Endothelial cell of umbilical vein (primary cell): ENCODE results near the gene JMJD7. TPM values are rescaled to one million over a fixed set of nuclear protein-coding genes. Genes with fewer than 3 reads are reported as not detected.

ENCODE experiments used
- BruUV-seq: library from RNA; stranded (reverse); fragments of 400-500 nt; replicated peaks from 2 replicates; lab custom pipeline; 2021; lab: Mats Ljungman, UMichigan
- CTCF ChIA-PET: fragments of 300-600, 350-600 bp; sonication (Branson Sonifier 250); formaldehyde crosslinking; loops from one replicate; lab custom pipeline; 2021; ENCODE audit warnings: antibody characterized with exemption, inconsistent platforms; lab: Charles Lee
- POLR2A ChIA-PET: fragments of 300-600, 350-600 bp; sonication (Branson Sonifier 250); formaldehyde crosslinking; loops from one replicate; lab custom pipeline; 2021; ENCODE audit warnings: antibody characterized with exemption, inconsistent platforms; lab: Charles Lee
- DNase-seq: peaks from one replicate; pipeline ENCODE4 v3.0.0-alpha.2; 2011; ENCODE audit warnings: low read depth, low spot score
- FAIRE-seq: peaks from 2 replicates; lab custom pipeline; 2011; peaks lifted over from hg19 to GRCh38; lab: Jason Lieb, UNC
- H2AFZ ChIP-seq: 2 replicates; pipeline ENCODE4 v1.6.0; 2012; ENCODE audit warnings: low read depth, low read length, control low read depth, inconsistent platforms
- H3K27ac ChIP-seq: 2 replicates; pipeline ENCODE4 v1.5.1; 2011; ENCODE audit warnings: low read depth, mild to moderate bottlenecking, control low read depth, low read length, moderate library complexity; ENCODE audit not compliant: insufficient read depth
- H3K27me3 ChIP-seq, 2 experiments: 2 replicates each; pipeline versions ENCODE4 v1.6.0 to v1.6.1; 2011; ENCODE audit warnings: low read length in 2 of 2, mixed read lengths in 1 of 2; ENCODE audit not compliant: control insufficient read depth in 2 of 2, insufficient read depth in 2 of 2
- H3K36me3 ChIP-seq, 2 experiments: 2 replicates in 1 of 2; 3 replicates in 1 of 2; pipeline ENCODE4 v1.5.1; 2011; ENCODE audit warnings: low read length in 2 of 2, mild to moderate bottlenecking in 1 of 2, moderate library complexity in 1 of 2; ENCODE audit not compliant: control insufficient read depth in 2 of 2, insufficient read depth in 2 of 2; ENCODE audit errors: extremely low read depth in 1 of 2
- H3K4me1 ChIP-seq: 3 replicates; pipeline ENCODE4 v1.5.1; 2011; ENCODE audit warnings: mild to moderate bottlenecking, low read length; ENCODE audit not compliant: control insufficient read depth, insufficient read depth; ENCODE audit errors: extremely low read depth
- H3K4me2 ChIP-seq: 2 replicates; pipeline ENCODE4 v1.6.1; 2011; ENCODE audit warnings: low read length, control low read depth, mixed read lengths; ENCODE audit not compliant: insufficient read depth
- H3K4me3 ChIP-seq, 3 experiments: fragments of 200-600 bp in 1 of 3; sonication (generic), shearing (Covaris generic) in 1 of 3; replicated peaks in 1 of 3; 2 replicates each; pipeline ENCODE4 v1.5.1; 2011 to 2016; ENCODE audit warnings: control low read depth in 3 of 3, low read length in 3 of 3, mild to moderate bottlenecking in 2 of 3, inconsistent platforms in 1 of 3, low read depth in 1 of 3, moderate library complexity in 1 of 3; ENCODE audit not compliant: insufficient read depth in 1 of 3
- H3K79me2 ChIP-seq: 2 replicates; pipeline ENCODE4 v1.6.0; 2012; ENCODE audit warnings: low read length, inconsistent platforms; ENCODE audit not compliant: control insufficient read depth, insufficient read depth
- H3K9ac ChIP-seq: replicated peaks from 2 replicates; pipeline ENCODE3; 2011; ENCODE audit warnings: low read length, control low read depth; ENCODE audit not compliant: insufficient read depth; ENCODE audit errors: extremely low read depth
- H3K9me1 ChIP-seq: replicated peaks from 3 replicates; pipeline ENCODE4 v1.6.0; 2011; ENCODE audit warnings: mild to moderate bottlenecking, low read length; ENCODE audit not compliant: control insufficient read depth, insufficient read depth; ENCODE audit errors: extremely low read depth
- H3K9me3 ChIP-seq: replicated peaks from 2 replicates; pipeline ENCODE4 v1.5.1; 2012; ENCODE audit warnings: low read length, inconsistent platforms; ENCODE audit not compliant: control insufficient read depth, insufficient read depth
- H4K20me1 ChIP-seq: replicated peaks from 2 replicates; pipeline ENCODE3; 2011; ENCODE audit warnings: mild to moderate bottlenecking, low read length; ENCODE audit not compliant: control insufficient read depth, insufficient read depth; ENCODE audit errors: extremely low read depth
- EZH2 ChIP-seq: IDR thresholded peaks from 2 replicates; pipeline ENCODE4 v1.6.1; 2012; ENCODE audit warnings: borderline replicate concordance, low read depth, mild to moderate bottlenecking, moderate library complexity, low read length, inconsistent platforms; ENCODE audit not compliant: severe bottlenecking
- FOS ChIP-seq: IDR thresholded peaks from 2 replicates; pipeline ENCODE4 v1.6.1; 2011; ENCODE audit warnings: mild to moderate bottlenecking, low read length, moderate library complexity, borderline replicate concordance; ENCODE audit not compliant: insufficient read depth
- GATA2 ChIP-seq: IDR thresholded peaks from 2 replicates; pipeline ENCODE4 v1.7.0; 2011; ENCODE audit warnings: low read depth, mild to moderate bottlenecking, moderate library complexity, mixed read lengths, low read length; ENCODE audit not compliant: insufficient read length, insufficient read depth
- JUN ChIP-seq: IDR thresholded peaks from 2 replicates; pipeline ENCODE4 v1.6.1; 2011; ENCODE audit warnings: borderline replicate concordance, low read depth; ENCODE audit not compliant: insufficient read length, insufficient read depth
- MYC ChIP-seq: IDR thresholded peaks from one replicate; pipeline ENCODE4 v1.6.1; 2011; ENCODE audit warnings: mild to moderate bottlenecking, low read depth, low read length
- POLR2A ChIP-seq: IDR thresholded peaks from 2 replicates; pipeline ENCODE4 v1.6.1; 2012; ENCODE audit warnings: low read depth, mild to moderate bottlenecking, control low read depth, low read length
- POLR2AphosphoS5 ChIP-seq: IDR thresholded peaks from 2 replicates; pipeline ENCODE4 v1.6.1; 2012; ENCODE audit warnings: low read depth, mild to moderate bottlenecking, control low read depth, low read length, moderate library complexity; ENCODE audit not compliant: insufficient read depth
- dilution Hi-C: fragments of 300-500 bp; cut with MboI; formaldehyde crosslinking; loops from one replicate; pipeline ENCODE4 v1.15.0; 2019; ENCODE audit warnings: low sequenced_read_pairs; ENCODE audit not compliant: extremely low pct_ligation_motif_present
- intact Hi-C: fragments of 100-400 bp; cut with micrococcal nuclease; formaldehyde crosslinking; loops from one replicate; pipeline ENCODE4 v1.10.0; 2022
- polyA plus RNA-seq, 4 experiments: library from polyadenylated mRNA; depleted of rRNA in 3 of 4; stranded (reverse) in 3 of 4; unstranded in 1 of 4; fragments of >200 nt; gene quantifications; 2 replicates each; pipeline versions ENCODE4 v1.2.1 to v1.2.3, GENCODE V29; 2011 to 2012; ENCODE audit warnings: missing spikeins in 1 of 4
- total RNA-seq: library from RNA; stranded (reverse); gene quantifications from 2 replicates; pipeline ENCODE4 v1.2.3, GENCODE V29; 2021
- TF ChIP-seq, protein P1 (sequence below): IDR thresholded peaks from 2 replicates; pipeline ENCODE4 v1.6.1; 2011; ENCODE audit not compliant: insufficient read depth, insufficient read length
- TF ChIP-seq, protein P2 (sequence below), 2 donors: IDR thresholded peaks; 1 replicate in 1 of 2; 2 replicates in 1 of 2; pipeline ENCODE4 v1.5.1; 2011; ENCODE audit warnings: low read length in 2 of 2, mild to moderate bottlenecking in 2 of 2, moderate library complexity in 2 of 2, control low read depth in 1 of 2, inconsistent platforms in 1 of 2, low read depth in 1 of 2; ENCODE audit not compliant: insufficient read depth in 1 of 2; ENCODE audit errors: extremely low read depth in 1 of 2

The JMJD7 gene
- total and polyA plus RNA-seq, 2 donors (not counting 3 experiments of a cell fraction or from before 2014, with no cell fraction given) = 7.3 to 11.4 TPM

DNA sequence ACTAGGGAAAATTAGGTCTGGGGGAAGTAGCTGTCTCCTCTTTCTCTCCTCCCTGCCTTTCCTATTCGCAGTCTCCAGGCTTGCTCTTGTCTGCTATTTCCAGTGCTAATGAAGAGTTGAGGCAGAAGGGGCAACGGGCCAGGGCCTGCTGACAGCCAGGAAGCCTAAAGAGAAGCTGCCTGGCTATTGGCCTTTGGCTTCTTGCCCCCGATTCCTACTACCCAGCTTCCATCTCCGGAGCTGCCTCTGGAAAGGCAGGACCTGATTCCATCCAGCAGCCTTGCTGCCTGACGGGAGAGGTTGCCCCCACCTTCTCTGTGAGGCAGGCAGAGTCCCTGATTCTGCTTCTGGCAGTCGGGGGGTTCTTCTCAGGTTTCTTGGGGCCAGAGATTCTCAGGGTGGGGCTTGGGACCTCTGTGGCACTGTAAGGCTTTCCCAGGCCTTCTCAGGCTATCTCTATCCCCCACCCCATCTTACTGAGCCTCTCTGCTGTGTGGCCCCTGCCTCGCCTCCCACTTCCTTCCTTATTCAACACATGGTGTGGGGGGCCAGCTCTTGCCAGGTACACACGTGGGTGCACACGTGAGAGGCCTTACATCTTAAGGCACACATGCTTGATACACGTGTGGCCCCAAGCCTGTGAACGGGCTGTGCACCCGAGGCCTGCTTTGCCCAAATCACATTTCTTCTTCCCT lies 18.2 kb upstream of the JMJD7 start:
- no peaks in the 10 kb centered on the region for H4K20me1 ChIP-seq
- DNase-seq (no peak), FAIRE-seq (no peak)
- dilution Hi-C loops (no loop called here), intact Hi-C loops (loop anchor here (2.0 kb wide), 1 partner anchor 343 kb away; no protein-coding TSS in a partner anchor)
- H3K27ac ChIP-seq = no peak overlapping the region
- TF ChIP-seq JUN (no peak), MYC (no peak), EZH2 (no peak), GATA2 (no peak), POLR2A (no peak), FOS (no peak), POLR2AphosphoS5 (no peak)
- TF ChIP-seq, protein P1, sequence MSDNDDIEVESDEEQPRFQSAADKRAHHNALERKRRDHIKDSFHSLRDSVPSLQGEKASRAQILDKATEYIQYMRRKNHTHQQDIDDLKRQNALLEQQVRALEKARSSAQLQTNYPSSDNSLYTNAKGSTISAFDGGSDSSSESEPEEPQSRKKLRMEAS = no peak
- TF ChIP-seq, protein P2, sequence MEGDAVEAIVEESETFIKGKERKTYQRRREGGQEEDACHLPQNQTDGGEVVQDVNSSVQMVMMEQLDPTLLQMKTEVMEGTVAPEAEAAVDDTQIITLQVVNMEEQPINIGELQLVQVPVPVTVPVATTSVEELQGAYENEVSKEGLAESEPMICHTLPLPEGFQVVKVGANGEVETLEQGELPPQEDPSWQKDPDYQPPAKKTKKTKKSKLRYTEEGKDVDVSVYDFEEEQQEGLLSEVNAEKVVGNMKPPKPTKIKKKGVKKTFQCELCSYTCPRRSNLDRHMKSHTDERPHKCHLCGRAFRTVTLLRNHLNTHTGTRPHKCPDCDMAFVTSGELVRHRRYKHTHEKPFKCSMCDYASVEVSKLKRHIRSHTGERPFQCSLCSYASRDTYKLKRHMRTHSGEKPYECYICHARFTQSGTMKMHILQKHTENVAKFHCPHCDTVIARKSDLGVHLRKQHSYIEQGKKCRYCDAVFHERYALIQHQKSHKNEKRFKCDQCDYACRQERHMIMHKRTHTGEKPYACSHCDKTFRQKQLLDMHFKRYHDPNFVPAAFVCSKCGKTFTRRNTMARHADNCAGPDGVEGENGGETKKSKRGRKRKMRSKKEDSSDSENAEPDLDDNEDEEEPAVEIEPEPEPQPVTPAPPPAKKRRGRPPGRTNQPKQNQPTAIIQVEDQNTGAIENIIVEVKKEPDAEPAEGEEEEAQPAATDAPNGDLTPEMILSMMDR (IDR thresholded peaks at IDR 0.05; ENCODE audit: extremely low read depth in 1 of 2, insufficient read depth in 1 of 2, low read depth in 1 of 2, low read length in 2 of 2) = no peak
- H3K4me1 ChIP-seq = peaks cover 15% of the 10 kb centered on the region
- H3K79me2 ChIP-seq = peaks cover 11% of the 10 kb centered on the region
- H2AFZ ChIP-seq = no peak overlapping the region
- no peaks in the 10 kb centered on the region for H3K9me1 ChIP-seq
- no peak overlapping the region for H3K4me3 ChIP-seq
- POLR2A ChIA-PET = interaction anchor here (1.3 to 2.1 kb wide), 3 partner anchors 13 to 36 kb away, joined by 3 to 10 read pairs (median 9); partner anchors contain the start of gene MAPKBP1
- no TSS peak for BruUV-seq
- H3K36me3 ChIP-seq = peaks cover 3 to 17% of the 10 kb centered on the region in 2 experiments
- H3K9me3 ChIP-seq = no peaks in the 10 kb centered on the region
- H3K9ac ChIP-seq = no peak overlapping the region
- H3K4me2 ChIP-seq = no peak overlapping the region
- CTCF ChIA-PET = interaction anchor here (0.6 to 15.9 kb wide), 11 partner anchors 9 to 346 kb away, joined by 3 to 754 read pairs (median 5); partner anchors contain the start of gene MAPKBP1
- no peaks in the 10 kb centered on the region for H3K27me3 ChIP-seq
